ENCODE measurements around the gene ELMO1. TPM values are rescaled to one million over a fixed set of nuclear protein-coding genes. Genes with fewer than 3 reads are reported as not detected.

The ELMO1 gene
- polyA plus RNA-seq, 2 of the 4 experiments (the other 2 are of a cell fraction) = 2.3 to 6.1 TPM

GRCh38 chr7:37212556-37212955 lies 236.1 kb downstream of the ELMO1 start:
- DNase-seq (ENCODE audit: low read depth in 1 of 2, low spot score in 1 of 2) (no peak), FAIRE-seq (no peak), ATAC-seq (no peak)
- TF ChIP-seq ATOH8 (CRISPR knock-in tag; IDR thresholded peaks at IDR 0.05; ENCODE audit: low read depth) (no peak), FOSL2 (IDR thresholded peaks at IDR 0.05) (no peak), FOSL2 (CRISPR knock-in tag; IDR thresholded peaks at IDR 0.05) (no peak), EHF (CRISPR knock-in tag; IDR thresholded peaks at IDR 0.05) (no peak)
- ChIA-PET CTCF (interaction anchor here (1.5 to 5.0 kb wide), 2 partner anchors 12 to 245 kb away, joined by 3 to 41 read pairs; no protein-coding TSS in a partner anchor), POLR2A (no interaction called here)
- H3K27ac ChIP-seq = no peak overlapping the region
- no peaks in the 10 kb centered on the region; the same call in 2 of the 3 replicates for H3K4me1 ChIP-seq
- WGBS (ENCODE audit: missing lambda C conversion rate) = 69% methylated on average over 8 of the region's 8 CpGs
- H3K9me3 ChIP-seq = no peaks in the 10 kb centered on the region
- no peak overlapping the region for H3K4me3 ChIP-seq
- H3K4me2 ChIP-seq = no peak overlapping the region

- H3K4me1 ChIP-seq = no peaks in the 10 kb centered on the region; the same call in 2 of the 3 replicates
- FAIRE-seq = no peak
- ATAC-seq = no peak
- no peak overlapping the region for H3K27ac ChIP-seq
- H3K9me3 ChIP-seq = no peaks in the 10 kb centered on the region
- H3K4me3 ChIP-seq = no peak overlapping the region
- POLR2A ChIA-PET = no interaction called here
- CTCF ChIA-PET = interaction anchor here (5.0 kb wide), 1 partner anchor 12 kb away, joined by 41 read pairs; no protein-coding TSS in a partner anchor
- no peak for DNase-seq (ENCODE audit: low read depth in 1 of 2, low spot score in 1 of 2)
- H3K4me2 ChIP-seq = no peak overlapping the region
- TF ChIP-seq ZC3H11A (IDR thresholded peaks at IDR 0.05) = no peak
- TF ChIP-seq ELK1 (IDR thresholded peaks at IDR 0.05; ENCODE audit: low read depth, low read length) = no peak
- TF ChIP-seq ZSCAN20 (CRISPR knock-in tag; IDR thresholded peaks at IDR 0.05) = no peak
- no peak for TF ChIP-seq JUNB (IDR thresholded peaks at IDR 0.05)
- TF ChIP-seq ATOH8 (CRISPR knock-in tag; IDR thresholded peaks at IDR 0.05; ENCODE audit: low read depth) = no peak
- TF ChIP-seq BCL3 (IDR thresholded peaks at IDR 0.05) = no peak
- no peak for TF ChIP-seq CHD4 (IDR thresholded peaks at IDR 0.05; ENCODE audit: borderline replicate concordance)
- TF ChIP-seq HDAC2 (IDR thresholded peaks at IDR 0.05) = no peak
- TF ChIP-seq HEYL (CRISPR knock-in tag; IDR thresholded peaks at IDR 0.05) = no peak
- no peak for TF ChIP-seq HOXB5 (CRISPR knock-in tag; IDR thresholded peaks at IDR 0.05)
- no peak for TF ChIP-seq POLR2A (IDR thresholded peaks at IDR 0.05; ENCODE audit: low read length)
- TF ChIP-seq SMC3 (IDR thresholded peaks at IDR 0.05) = no peak
- no peak for TF ChIP-seq POLR2AphosphoS2 (conservative IDR thresholded peaks at IDR 0.05; ENCODE audit: low read length)
- TF ChIP-seq EHMT2 (IDR thresholded peaks at IDR 0.05; ENCODE audit: low read depth) = no peak
- no peak for TF ChIP-seq RARB (CRISPR knock-in tag; IDR thresholded peaks at IDR 0.05)
- no peak for TF ChIP-seq CHD2 (IDR thresholded peaks at IDR 0.05; ENCODE audit: low read length, partially characterized antibody)
- TF ChIP-seq NR3C1 (IDR thresholded peaks at IDR 0.05) = no peak
- no peak for TF ChIP-seq NPAS2 (CRISPR knock-in tag; IDR thresholded peaks at IDR 0.05; ENCODE audit: borderline replicate concordance)
Measured at GRCh38 chr7:37212051-37212450, 236.6 kb downstream of the ELMO1 start.

Data from A549 (cell line).